ENCODE measurements around the gene STX3.
"Not testable (repeated sequence)": the region's sequence is repeated elsewhere in the genome, so short reads cannot be mapped to it uniquely, and the experiment has no call there.

The STX3 gene

GRCh38 chr11:59839615-59840014 is 84.4 kb downstream of the STX3 start:
- Histone ChIP-seq H3K27ac (ENCODE audit: low read depth, low read length, severe bottlenecking) (no peak overlapping the region), H3K36me3 (ENCODE audit: control insufficient read depth, insufficient read depth, low read length) (no peaks in the 10 kb centered on the region), H3K9me3 (ENCODE audit: control insufficient read depth, low read length) (no peaks in the 10 kb centered on the region), H3K4me1 (ENCODE audit: control insufficient read depth, insufficient read depth, low read length, poor library complexity, severe bottlenecking) (no peaks in the 10 kb centered on the region), H3K4me3 (ENCODE audit: extremely low read depth, insufficient read depth, low read length, poor library complexity, severe bottlenecking) (no peak overlapping the region)

- Histone ChIP-seq H3K27ac (ENCODE audit: low read depth, low read length, severe bottlenecking) (no peak overlapping the region), H3K36me3 (ENCODE audit: control insufficient read depth, insufficient read depth, low read length) (no peaks in the 10 kb centered on the region), H3K9me3 (ENCODE audit: control insufficient read depth, low read length) (no peaks in the 10 kb centered on the region), H3K4me1 (ENCODE audit: control insufficient read depth, insufficient read depth, low read length, poor library complexity, severe bottlenecking) (no peaks in the 10 kb centered on the region), H3K4me3 (ENCODE audit: extremely low read depth, insufficient read depth, low read length, poor library complexity, severe bottlenecking) (no peak overlapping the region)
- 85 to 88% methylated on average over 2 of the region's 2 CpGs for WGBS, 2 experiments (ENCODE audit: insufficient coverage in 2 of 2)
Measured at GRCh38 chr11:59841514-59841913, 86.3 kb downstream of the STX3 start.

- no peaks in the 10 kb centered on the region for H3K36me3 ChIP-seq (ENCODE audit: control insufficient read depth, insufficient read depth, low read length)
- no peaks in the 10 kb centered on the region for H3K9me3 ChIP-seq (ENCODE audit: control insufficient read depth, low read length)
- H3K4me3 ChIP-seq (ENCODE audit: extremely low read depth, insufficient read depth, low read length, poor library complexity, severe bottlenecking) = no peak overlapping the region
- 85 to 98% methylated on average over 9 to 11 of the region's 12 CpGs for WGBS, 2 experiments (ENCODE audit: insufficient coverage in 2 of 2)
- no peak overlapping the region for H3K27ac ChIP-seq (ENCODE audit: low read depth, low read length, severe bottlenecking)
- no peaks in the 10 kb centered on the region for H3K4me1 ChIP-seq (ENCODE audit: control insufficient read depth, insufficient read depth, low read length, poor library complexity, severe bottlenecking)
Measured at GRCh38 chr11:59842316-59842715, 87.1 kb downstream of the STX3 start.

GRCh38 chr11:59845399-59845798 is 90.2 kb downstream of the STX3 start, which contains the start of gene CBLIF:
TSS of gene CBLIF (minus strand) at chr11:59845499. CDS start at chr11:59845453, 46 bp downstream.
- H3K36me3 ChIP-seq (ENCODE audit: control insufficient read depth, insufficient read depth, low read length) = no peaks in the 10 kb centered on the region
- no peaks in the 10 kb centered on the region for H3K4me1 ChIP-seq (ENCODE audit: control insufficient read depth, insufficient read depth, low read length, poor library complexity, severe bottlenecking)
- no peaks in the 10 kb centered on the region for H3K9me3 ChIP-seq (ENCODE audit: control insufficient read depth, low read length)
- no peak within 1 kb of the TSS for H3K27ac ChIP-seq (ENCODE audit: low read depth, low read length, severe bottlenecking)
- no peak within 1 kb of the TSS for H3K4me3 ChIP-seq (ENCODE audit: extremely low read depth, insufficient read depth, low read length, poor library complexity, severe bottlenecking)
- WGBS, 2 experiments (ENCODE audit: insufficient coverage in 2 of 2) = 92 to 100% methylated on average over 3 of the region's 4 CpGs

- WGBS, 2 experiments (ENCODE audit: insufficient coverage in 2 of 2) = 93 to 100% methylated on average over 1 to 2 of the region's 5 CpGs
- H3K4me1 ChIP-seq (ENCODE audit: control insufficient read depth, insufficient read depth, low read length, poor library complexity, severe bottlenecking) = no peaks in the 10 kb centered on the region
- H3K27ac ChIP-seq (ENCODE audit: low read depth, low read length, severe bottlenecking) = no peak overlapping the region
- no peak overlapping the region for H3K4me3 ChIP-seq (ENCODE audit: extremely low read depth, insufficient read depth, low read length, poor library complexity, severe bottlenecking)
- H3K36me3 ChIP-seq (ENCODE audit: control insufficient read depth, insufficient read depth, low read length) = no peaks in the 10 kb centered on the region
- no peaks in the 10 kb centered on the region for H3K9me3 ChIP-seq (ENCODE audit: control insufficient read depth, low read length)
Measured at GRCh38 chr11:59846556-59846955, 91.4 kb downstream of the STX3 start.

GRCh38 chr11:59847626-59848025 is 92.5 kb downstream of the STX3 start:
- no peak overlapping the region for H3K4me3 ChIP-seq (ENCODE audit: extremely low read depth, insufficient read depth, low read length, poor library complexity, severe bottlenecking)
- H3K4me1 ChIP-seq (ENCODE audit: control insufficient read depth, insufficient read depth, low read length, poor library complexity, severe bottlenecking) = no peaks in the 10 kb centered on the region
- no peaks in the 10 kb centered on the region for H3K36me3 ChIP-seq (ENCODE audit: control insufficient read depth, insufficient read depth, low read length)
- H3K27ac ChIP-seq (ENCODE audit: low read depth, low read length, severe bottlenecking) = no peak overlapping the region
- H3K9me3 ChIP-seq (ENCODE audit: control insufficient read depth, low read length) = no peaks in the 10 kb centered on the region
- WGBS, 2 experiments (ENCODE audit: insufficient coverage in 2 of 2) = 82 to 90% methylated on average over 2 of the region's 3 CpGs

GRCh38 chr11:59848439-59848838 is 93.3 kb downstream of the STX3 start:
- 80 to 96% methylated on average over 1 to 4 of the region's 6 CpGs for WGBS, 2 experiments (ENCODE audit: insufficient coverage in 2 of 2)
- not testable (repeated sequence) for H3K9me3 ChIP-seq (ENCODE audit: control insufficient read depth, low read length); H3K4me1 ChIP-seq (ENCODE audit: control insufficient read depth, insufficient read depth, low read length, poor library complexity, severe bottlenecking); H3K4me3 ChIP-seq (ENCODE audit: extremely low read depth, insufficient read depth, low read length, poor library complexity, severe bottlenecking); H3K36me3 ChIP-seq (ENCODE audit: control insufficient read depth, insufficient read depth, low read length); H3K27ac ChIP-seq (ENCODE audit: low read depth, low read length, severe bottlenecking)

GRCh38 chr11:59849129-59849528 is 94.0 kb downstream of the STX3 start:
- Histone ChIP-seq H3K4me3 (ENCODE audit: extremely low read depth, insufficient read depth, low read length, poor library complexity, severe bottlenecking) (no peak overlapping the region), H3K9me3 (ENCODE audit: control insufficient read depth, low read length) (no peaks in the 10 kb centered on the region), H3K27ac (ENCODE audit: low read depth, low read length, severe bottlenecking) (no peak overlapping the region), H3K4me1 (ENCODE audit: control insufficient read depth, insufficient read depth, low read length, poor library complexity, severe bottlenecking) (no peaks in the 10 kb centered on the region), H3K36me3 (ENCODE audit: control insufficient read depth, insufficient read depth, low read length) (no peaks in the 10 kb centered on the region)
- WGBS, 2 experiments (ENCODE audit: insufficient coverage in 2 of 2) = 100% methylated on average over 1 of the region's 2 CpGs

- not testable (repeated sequence) for H3K27ac ChIP-seq (ENCODE audit: low read depth, low read length, severe bottlenecking); H3K36me3 ChIP-seq (ENCODE audit: control insufficient read depth, insufficient read depth, low read length)
Measured at GRCh38 chr11:59849551-59849950, 94.4 kb downstream of the STX3 start.

GRCh38 chr11:59851416-59851815 is 96.2 kb downstream of the STX3 start:
- H3K27ac ChIP-seq (ENCODE audit: low read depth, low read length, severe bottlenecking); H3K4me3 ChIP-seq (ENCODE audit: extremely low read depth, insufficient read depth, low read length, poor library complexity, severe bottlenecking); H3K9me3 ChIP-seq (ENCODE audit: control insufficient read depth, low read length); H3K4me1 ChIP-seq (ENCODE audit: control insufficient read depth, insufficient read depth, low read length, poor library complexity, severe bottlenecking); H3K36me3 ChIP-seq (ENCODE audit: control insufficient read depth, insufficient read depth, low read length): not testable (repeated sequence)
- 78 to 81% methylated on average over 2 to 3 of the region's 5 CpGs for WGBS, 2 experiments (ENCODE audit: insufficient coverage in 2 of 2)

More at GRCh38 chr11:59849551-59849950, 94.4 kb downstream of the STX3 start:
- H3K9me3 ChIP-seq (ENCODE audit: control insufficient read depth, low read length); H3K4me3 ChIP-seq (ENCODE audit: extremely low read depth, insufficient read depth, low read length, poor library complexity, severe bottlenecking); H3K4me1 ChIP-seq (ENCODE audit: control insufficient read depth, insufficient read depth, low read length, poor library complexity, severe bottlenecking): not testable (repeated sequence)
- WGBS, 2 experiments (ENCODE audit: insufficient coverage in 2 of 2) = 60 to 88% methylated on average over 1 of the region's 2 CpGs

GRCh38 chr11:59854871-59855270 is 99.7 kb downstream of the STX3 start:
- H3K27ac ChIP-seq (ENCODE audit: low read depth, low read length, severe bottlenecking) = no peak overlapping the region
- no peak overlapping the region for H3K4me3 ChIP-seq (ENCODE audit: extremely low read depth, insufficient read depth, low read length, poor library complexity, severe bottlenecking)
- H3K36me3 ChIP-seq (ENCODE audit: control insufficient read depth, insufficient read depth, low read length) = no peaks in the 10 kb centered on the region
- WGBS, 2 experiments (ENCODE audit: insufficient coverage in 2 of 2) = 92 to 100% methylated on average over 1 of the region's 2 CpGs
- no peaks in the 10 kb centered on the region for H3K9me3 ChIP-seq (ENCODE audit: control insufficient read depth, low read length)
- peaks cover 15% of the 10 kb centered on the region for H3K4me1 ChIP-seq (ENCODE audit: control insufficient read depth, insufficient read depth, low read length, poor library complexity, severe bottlenecking)

Measured in mesodermal cell (in vitro differentiated cells).